HepG2 (cell line): ENCODE measurements around the gene GMFB. TPM values are rescaled to one million over a fixed set of nuclear protein-coding genes. Genes with fewer than 3 reads are reported as not detected.

ENCODE experiments used
- CREB1 ChIP-seq, 2 experiments: fragments of 450-650 bp in 1 of 2; IDR thresholded peaks; 2 replicates each; pipeline ENCODE4 v1.6.1; 2016 to 2017; ENCODE audit warnings: control low read depth in 1 of 2, mild to moderate bottlenecking in 1 of 2, missing compliant biosample characterization in 1 of 2, missing genetic modification characterization in 1 of 2
- FOXO1 ChIP-seq: sonication (generic); formaldehyde crosslinking; IDR thresholded peaks from 2 replicates; pipeline ENCODE4 v1.4.0; 2020; ENCODE audit warnings: missing genetic modification reagents
- HNF4A ChIP-seq: sonication (generic); formaldehyde crosslinking; IDR thresholded peaks from 2 replicates; pipeline ENCODE4 v1.4.0; 2020; ENCODE audit warnings: missing genetic modification reagents
- NR2F2 ChIP-seq: IDR thresholded peaks from 2 replicates; pipeline ENCODE4 v1.6.1; 2012; ENCODE audit warnings: low read depth, inconsistent platforms, borderline replicate concordance
- SETDB1 ChIP-seq: sonication (generic); formaldehyde crosslinking; IDR thresholded peaks from 2 replicates; pipeline ENCODE4 v1.5.1; 2020; ENCODE audit warnings: missing genetic modification reagents, mild to moderate bottlenecking, borderline replicate concordance
- ZFP82 ChIP-seq: sonication (generic); formaldehyde crosslinking; IDR thresholded peaks from 2 replicates; pipeline ENCODE4 v1.5.1; 2020; ENCODE audit warnings: mild to moderate bottlenecking, missing genetic modification reagents, borderline replicate concordance
- ZNF180 ChIP-seq: sonication (generic); formaldehyde crosslinking; IDR thresholded peaks from 2 replicates; pipeline ENCODE4 v1.4.0; 2020; ENCODE audit warnings: low read depth, missing genetic modification reagents, borderline replicate concordance
- ZNF414 ChIP-seq: sonication (generic); formaldehyde crosslinking; IDR thresholded peaks from 2 replicates; pipeline ENCODE4 v1.5.0; 2020; ENCODE audit warnings: missing genetic modification reagents
- ZNF646 ChIP-seq: sonication (generic); formaldehyde crosslinking; IDR thresholded peaks from 2 replicates; pipeline ENCODE4 v1.9.0; 2021; ENCODE audit warnings: mild to moderate bottlenecking, missing genetic modification reagents
- ZNF687 ChIP-seq: sonication (generic); formaldehyde crosslinking; IDR thresholded peaks from 2 replicates; pipeline ENCODE4 v1.5.1; 2020; ENCODE audit warnings: mild to moderate bottlenecking, missing genetic modification reagents, moderate library complexity
- ZNF75D ChIP-seq: sonication (generic); formaldehyde crosslinking; IDR thresholded peaks from 2 replicates; pipeline ENCODE4 v1.8.1; 2023; ENCODE audit warnings: missing genetic modification reagents, mild to moderate bottlenecking, borderline replicate concordance
- polyA plus RNA-seq, 8 experiments: library from polyadenylated mRNA; depleted of rRNA in 3 of 8; stranded (reverse) in 7 of 8; unstranded in 1 of 8; fragments of >200 nt; fragmentation: Illumina TruSeq in 4 of 8; extraction: Trizol in 4 of 8; gene quantifications; 2 replicates each; pipeline versions ENCODE4 v1.2.1 to v1.2.3, GENCODE V29; 2011 to 2016; ENCODE audit warnings: low read depth in 4 of 8, missing spikeins in 1 of 8, mixed read lengths in 1 of 8; ENCODE audit not compliant: insufficient read depth in 1 of 8
- total RNA-seq, 5 experiments: library from RNA; depleted of rRNA; stranded (reverse); fragments of >200 nt; fragmentation: Illumina TruSeq; extraction: Trizol; gene quantifications; 2 replicates each; pipeline ENCODE4 v1.2.3, GENCODE V29; 2016; ENCODE audit warnings: low read depth in 1 of 5

The GMFB gene
- total and polyA plus RNA-seq, 2 of the 13 experiments (the other 11 are each of a cell fraction or from before 2014, with no cell fraction given), result 17.3 to 68.2 TPM

- TF ChIP-seq ZNF414 (CRISPR knock-in tag), result no peak; the same call in 1 of the 2 replicates
- peak; percentile 56; the same call in 1 of the 2 replicates for TF ChIP-seq ZFP82 (CRISPR knock-in tag)
- no peak for TF ChIP-seq HNF4A (CRISPR knock-in tag)
- no peak for TF ChIP-seq ZNF75D (CRISPR knock-in tag)
- TF ChIP-seq ZNF180 (CRISPR knock-in tag), result no peak
- TF ChIP-seq FOXO1, result no peak
- TF ChIP-seq NR2F2, result no peak; the same call in 1 of the 2 replicates
- TF ChIP-seq CREB1 (IDR thresholded peaks at IDR 0.05), result no peak
- peak; percentile 39; the same call in 1 of the 2 replicates for TF ChIP-seq CREB1 (CRISPR knock-in tag; IDR thresholded peaks at IDR 0.05)
- TF ChIP-seq ZNF687 (CRISPR knock-in tag), result peak; percentile 90
- no peak for TF ChIP-seq SETDB1 (CRISPR knock-in tag)
- no peak for TF ChIP-seq ZNF646 (CRISPR knock-in tag)
These were observed at the start of gene GMFB (continued) for GRCh38 chr14:54488646-54489317.
